Adrenal gland (tissue), 12 donors: ENCODE data around the gene ZNF155. TPM values are rescaled to one million over a fixed set of nuclear protein-coding genes. Genes with fewer than 3 reads are reported as not detected.
A peak's percentile ranks its signal among the peaks of the same experiment; 100 is the strongest.

ENCODE experiments used
- DNase-seq, 7 donors: peaks; one replicate each; pipeline ENCODE4 v3.0.0-alpha.2; 2019 to 2020
- H3K27ac ChIP-seq, 5 donors: fragments of 200-600 bp; sonication (generic) in 4 of 5; 1 replicate in 3 of 5; 2 replicates in 2 of 5; pipeline versions ENCODE4 v1.5.1 to v1.8.0; 2016 to 2020; ENCODE audit warnings: mild to moderate bottlenecking in 1 of 5
- H3K27me3 ChIP-seq: fragments of 200-600 bp; 2 replicates; pipeline ENCODE4 v1.8.0; 2021
- H3K36me3 ChIP-seq, 2 donors: fragments of 200-600 bp; replicated peaks in 1 of 2; 1 replicate in 1 of 2; 2 replicates in 1 of 2; pipeline versions ENCODE4 v1.5.1 to v1.8.0; 2018 to 2022
- H3K4me1 ChIP-seq, 2 donors: fragments of 200-600 bp; replicated peaks in 1 of 2; 1 replicate in 1 of 2; 2 replicates in 1 of 2; pipeline versions ENCODE4 v1.5.1 to v1.8.0; 2018 to 2021
- H3K4me3 ChIP-seq, 4 donors: fragments of 200-600 bp; sonication (generic) in 3 of 4; one replicate each; pipeline ENCODE4 v1.5.1; 2016 to 2018
- H3K9me3 ChIP-seq, 3 donors: fragments of 200-600 bp; sonication (generic) in 1 of 3; replicated peaks in 1 of 3; 1 replicate in 2 of 3; 2 replicates in 1 of 3; pipeline versions ENCODE4 v1.5.1 to v1.8.0; 2016 to 2021
- CTCF ChIP-seq, 6 experiments: fragments of 450-650 bp in 4 of 6; fragments of 200-600 bp in 2 of 6; sonication (generic) in 1 of 6; IDR thresholded peaks; 1 replicate in 5 of 6; 2 replicates in 1 of 6; pipeline versions ENCODE4 v1.5.1 to v1.8.0; 2016 to 2021; ENCODE audit warnings: antibody characterized with exemption in 6 of 6, mild to moderate bottlenecking in 2 of 6, moderate library complexity in 1 of 6
- POLR2A ChIP-seq, 2 donors: fragments of 450-650 bp; IDR thresholded peaks; one replicate each; pipeline ENCODE4 v1.6.1; 2017; ENCODE audit warnings: antibody characterized with exemption in 2 of 2, mild to moderate bottlenecking in 2 of 2, moderate library complexity in 1 of 2
- WGBS, 4 donors: extraction: QIAGEN DNeasy Blood & Tissue Kit in 2 of 4; methylation state at CpG; one replicate each; pipeline versions ENCODE4 v1.1.5 to v1.1.7; 2013 to 2017; 5-methylcytosine and 5-hydroxymethylcytosine counted together
- intact Hi-C, 2 donors: fragments of 100-400 bp; cut with DNase I; formaldehyde crosslinking; loops; one replicate each; pipeline versions ENCODE4 v1.14.1 to v1.15.0; 2022 to 2023
- polyA plus RNA-seq, 3 donors: library from polyadenylated mRNA; stranded (reverse); fragments of 200-250 nt in 2 of 3; fragments of 350-450 nt in 1 of 3; fragmentation: Illumina TruSeq in 1 of 3; extraction: RNeasy Lipid Tissue Mini Kit (QIAGEN cat#74804) in 1 of 3; gene quantifications; one replicate each; pipeline ENCODE4 v1.2.3, GENCODE V29; 2013 to 2014
- total RNA-seq, 9 donors: library from RNA; depleted of rRNA in 4 of 9; stranded (reverse); fragments of >200 nt in 4 of 9; fragments of 120-200 nt in 1 of 9; fragmentation: NEBNext Ultra II Directional in 1 of 9; extraction: Animal tissue kit (Norgen Biotek cat#: 25700) in 1 of 9; gene quantifications; one replicate each; pipeline versions ENCODE4 v1.1.0 to v1.2.4, GENCODE V29; 2013 to 2023
- donor health status: healthy with polysubstance abuse.
- donor health status: Bipolar disorder and iron deficiency.
- donor health status: DM: yes; HTN: yes; CAD: no.
- donor health status: DM: no; HTN: no; CAD: no.
- donor health status: DM: no; HTN: no; CAD: no.
- donor health status: DM: yes; HTN: yes; CAD: no.

Gene ZNF155
- total and polyA plus RNA-seq, 12 donors = 2.6 to 18.8 (median 11.0) TPM

- H3K27ac ChIP-seq = no peak overlapping the region
- intact Hi-C loops = loop anchor here in 1 of 2 donors (10.0 kb wide), 2 partner anchors 121 to 499 kb away; no protein-coding TSS in a partner anchor
- 92 to 98% (median 98%) methylated on average over 3 of the region's 3 CpGs for WGBS, 4 donors
- peaks cover 9 to 93% (median 25%) of the 10 kb centered on the region in 3 donors for H3K9me3 ChIP-seq
- TF ChIP-seq CTCF (IDR thresholded peaks at IDR 0.05) (no peak), POLR2A (IDR thresholded peaks at IDR 0.05) (no peak)
- no peaks in the 10 kb centered on the region for H3K4me1 ChIP-seq
- H3K27me3 ChIP-seq = no peaks in the 10 kb centered on the region
- peak overlapping the region in 1 of 4 donors; percentile 1 for H3K4me3 ChIP-seq
- peaks cover 0 to 23% of the 10 kb centered on the region in 2 donors for H3K36me3 ChIP-seq
- no peak for DNase-seq
Measured at GRCh38 chr19:43966079-43966694, 17.8 kb upstream of the ZNF155 start.

- Histone ChIP-seq H3K36me3 (no peaks in the 10 kb centered on the region), H3K4me1 (no peaks in the 10 kb centered on the region), H3K27me3 (no peaks in the 10 kb centered on the region), H3K27ac (no peak overlapping the region), H3K9me3 (peaks cover 0 to 60% (median 7%) of the 10 kb centered on the region in 3 donors), H3K4me3 (no peak overlapping the region)
- intact Hi-C loops = no loop called here
- no peak for DNase-seq
- TF ChIP-seq CTCF (IDR thresholded peaks at IDR 0.05) = no peak
- TF ChIP-seq POLR2A (IDR thresholded peaks at IDR 0.05) = no peak
- 83 to 91% (median 91%) methylated on average over 1 of the region's 1 CpG for WGBS, 4 donors
Measured at GRCh38 chr19:43976732-43977131, 7.3 kb upstream of the ZNF155 start.

- no peak for DNase-seq
- peaks cover 0 to 6% (median 0%) of the 10 kb centered on the region in 3 donors for H3K9me3 ChIP-seq
Measured at GRCh38 chr19:43983544-43983911, 460 bp upstream of the ZNF155 start.

GRCh38 chr19:43984687-43985000, 656 bp downstream of the ZNF155 start:
- DNase-seq = peak in 6 of 7 donors; percentile 20 to 64 (median 32)
- Histone ChIP-seq H3K4me3 (peak overlapping the region in 3 of 4 donors; percentile 41 to 93 (median 65)), H3K4me1 (peaks cover 0 to 11% of the 10 kb centered on the region in 2 donors), H3K27me3 (no peaks in the 10 kb centered on the region), H3K27ac (peak overlapping the region in 2 of 5 donors; percentile 46 to 84), H3K9me3 (no peaks in the 10 kb centered on the region), H3K36me3 (peaks cover 0 to 8% of the 10 kb centered on the region in 2 donors)
- TF ChIP-seq CTCF (IDR thresholded peaks at IDR 0.05) (peak in 1 of 6 experiments; percentile 14), POLR2A (IDR thresholded peaks at IDR 0.05) (no peak)
- intact Hi-C loops = no loop called here
- 1 to 3% (median 2%) methylated on average over 14 of the region's 14 CpGs for WGBS, 4 donors

More at GRCh38 chr19:43983544-43983911, 460 bp upstream of the ZNF155 start:
- Histone ChIP-seq H3K36me3 (no peaks in the 10 kb centered on the region), H3K27me3 (no peaks in the 10 kb centered on the region), H3K27ac (peak overlapping the region in 1 of 5 donors; percentile 46), H3K4me1 (peaks cover 0 to 11% of the 10 kb centered on the region in 2 donors), H3K4me3 (peak overlapping the region in 1 of 4 donors; percentile 65)
- WGBS, 4 donors = 57 to 86% (median 64%) methylated on average over 2 of the region's 2 CpGs
- TF ChIP-seq CTCF (IDR thresholded peaks at IDR 0.05) (no peak), POLR2A (IDR thresholded peaks at IDR 0.05) (no peak)
- intact Hi-C loops = no loop called here
